WI38 (cell line): ENCODE results near the gene RAB20.

ENCODE experiments used
- H3K4me3 ChIP-seq: 2 replicates; pipeline ENCODE4 v1.5.1; 2011; ENCODE audit warnings: low read depth, mild to moderate bottlenecking, control low read depth, low read length
- TF ChIP-seq, protein P1 (sequence below): IDR thresholded peaks from 2 replicates; pipeline ENCODE4 v1.5.1; 2012; ENCODE audit warnings: low read depth, mild to moderate bottlenecking, control low read depth, low read length

The RAB20 gene

DNA sequence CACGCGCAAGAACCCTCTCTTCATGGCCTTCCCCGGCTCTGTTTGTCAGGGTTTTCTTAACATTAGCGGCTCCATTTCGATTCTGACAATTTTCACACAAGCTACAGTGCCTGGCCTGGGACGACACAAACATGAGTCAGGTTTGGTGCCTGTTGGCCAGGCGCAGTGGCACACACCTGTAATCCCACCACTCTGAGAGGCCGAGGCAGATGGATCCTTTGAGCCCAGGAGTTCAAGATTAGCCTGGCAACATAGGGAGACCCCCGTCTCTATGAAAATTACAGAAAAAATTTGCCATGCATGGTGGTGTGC is 1.9 kb upstream of the RAB20 start:
- no peak overlapping the region for H3K4me3 ChIP-seq
- TF ChIP-seq, protein P1, sequence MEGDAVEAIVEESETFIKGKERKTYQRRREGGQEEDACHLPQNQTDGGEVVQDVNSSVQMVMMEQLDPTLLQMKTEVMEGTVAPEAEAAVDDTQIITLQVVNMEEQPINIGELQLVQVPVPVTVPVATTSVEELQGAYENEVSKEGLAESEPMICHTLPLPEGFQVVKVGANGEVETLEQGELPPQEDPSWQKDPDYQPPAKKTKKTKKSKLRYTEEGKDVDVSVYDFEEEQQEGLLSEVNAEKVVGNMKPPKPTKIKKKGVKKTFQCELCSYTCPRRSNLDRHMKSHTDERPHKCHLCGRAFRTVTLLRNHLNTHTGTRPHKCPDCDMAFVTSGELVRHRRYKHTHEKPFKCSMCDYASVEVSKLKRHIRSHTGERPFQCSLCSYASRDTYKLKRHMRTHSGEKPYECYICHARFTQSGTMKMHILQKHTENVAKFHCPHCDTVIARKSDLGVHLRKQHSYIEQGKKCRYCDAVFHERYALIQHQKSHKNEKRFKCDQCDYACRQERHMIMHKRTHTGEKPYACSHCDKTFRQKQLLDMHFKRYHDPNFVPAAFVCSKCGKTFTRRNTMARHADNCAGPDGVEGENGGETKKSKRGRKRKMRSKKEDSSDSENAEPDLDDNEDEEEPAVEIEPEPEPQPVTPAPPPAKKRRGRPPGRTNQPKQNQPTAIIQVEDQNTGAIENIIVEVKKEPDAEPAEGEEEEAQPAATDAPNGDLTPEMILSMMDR = no peak

GRCh38 chr13:110562696-110563462 is 1.4 kb upstream of the RAB20 start:
- peak overlapping the region; percentile 79 for H3K4me3 ChIP-seq
- TF ChIP-seq, protein P1 = no peak

DNA sequence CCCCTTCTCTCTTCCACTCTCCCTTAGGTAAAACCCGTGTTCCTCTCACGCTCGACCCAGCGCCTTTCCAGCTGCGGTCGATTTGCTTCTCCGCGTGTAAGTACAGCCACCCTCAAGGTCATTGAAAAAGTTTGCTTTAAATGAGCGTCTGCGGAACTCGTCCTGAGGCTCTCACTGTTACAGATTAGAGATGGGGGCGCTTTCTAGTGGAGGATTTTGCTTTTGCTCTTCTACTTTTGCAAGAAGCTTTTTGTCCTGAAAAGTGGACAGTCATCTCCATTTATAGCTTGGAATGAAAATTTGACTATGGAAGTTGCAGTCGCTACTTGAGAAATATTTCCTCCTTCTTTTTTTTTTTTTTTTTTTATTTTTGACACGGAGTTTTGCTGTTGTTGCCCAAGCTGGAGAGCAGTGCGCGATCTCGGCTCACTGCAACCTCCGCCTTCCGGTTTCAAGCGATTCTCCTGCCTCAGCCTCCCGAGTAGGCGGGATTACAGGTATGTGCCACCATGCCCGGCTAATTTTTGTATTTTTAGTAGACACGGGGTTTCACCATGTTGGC is 595 bp upstream of the RAB20 start:
- peak overlapping the region; percentile 79 for H3K4me3 ChIP-seq
- TF ChIP-seq, protein P1 = no peak

DNA sequence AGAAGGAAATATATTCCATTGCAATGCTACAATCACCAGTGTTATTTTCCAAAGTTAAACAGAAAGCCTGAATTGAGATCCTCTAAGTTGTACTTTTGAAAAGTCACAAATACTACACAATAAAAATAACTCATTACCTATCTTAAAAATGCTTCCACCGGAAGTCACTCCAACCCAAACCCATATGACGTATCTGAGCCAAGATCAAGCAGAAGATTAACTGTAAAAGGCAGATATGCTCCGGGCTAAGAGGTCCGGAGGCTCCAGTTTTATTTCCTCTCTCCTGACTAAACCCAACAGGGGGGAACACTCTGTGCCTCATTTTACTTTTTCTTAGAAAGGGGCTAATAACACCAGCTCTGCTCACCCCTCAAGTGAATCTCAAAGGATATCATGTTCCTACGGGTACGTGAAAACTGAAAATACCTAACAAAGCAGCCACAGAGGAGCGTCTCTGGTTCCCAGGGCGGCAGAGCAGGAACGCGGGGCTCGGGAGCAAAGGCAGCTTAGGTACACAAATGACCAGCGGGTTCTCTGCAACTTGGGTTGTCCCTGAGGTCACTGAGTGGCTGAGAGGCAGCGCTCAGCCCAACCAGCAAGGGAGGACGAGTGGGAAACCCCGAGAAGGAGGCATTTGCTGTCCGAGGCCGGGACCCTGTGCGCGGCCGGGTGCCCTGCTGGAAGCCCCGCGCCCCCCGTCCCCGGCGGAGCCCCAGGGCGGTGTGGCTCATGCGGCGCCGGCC is 750 bp downstream of the RAB20 start:
- TF ChIP-seq, protein P1 = no peak
- peak overlapping the region; percentile 79 for H3K4me3 ChIP-seq

GRCh38 chr13:110559986-110560385 is 1.5 kb downstream of the RAB20 start:
- peak overlapping the region; percentile 33 for H3K4me3 ChIP-seq
- TF ChIP-seq, protein P1 = no peak

GRCh38 chr13:110559429-110559943 is 2.0 kb downstream of the RAB20 start:
- TF ChIP-seq, protein P1 = no peak
- H3K4me3 ChIP-seq = peak overlapping the region; percentile 33
